Measurements from ENCODE around the gene COX7B2. TPM values are rescaled to one million over a fixed set of nuclear protein-coding genes. Genes with fewer than 3 reads are reported as not detected.

COX7B2 gene
- total RNA-seq, 1 donor = not detected

DNA sequence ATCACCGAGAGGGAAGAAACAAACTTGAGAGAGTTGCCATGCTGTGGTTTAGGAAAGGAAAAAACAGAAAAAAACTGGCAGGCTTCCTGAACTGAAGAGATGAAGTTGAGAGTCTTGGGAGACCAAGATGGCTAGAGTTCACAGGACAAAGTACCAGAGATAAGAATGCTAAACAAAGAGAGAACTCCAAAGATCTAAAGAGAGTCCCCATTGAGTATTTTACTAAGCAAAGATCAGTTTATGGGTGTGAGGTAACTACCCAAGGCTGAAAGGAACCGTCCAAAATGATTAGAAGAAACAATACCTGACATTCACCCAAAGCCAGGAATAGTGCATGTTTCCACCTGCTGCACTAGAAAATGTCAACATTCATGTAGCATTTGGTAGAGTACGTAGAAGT lies 21.8 kb upstream of the COX7B2 start:
- H4K20me1 ChIP-seq (ENCODE audit: insufficient read depth, low read length) = no peaks in the 10 kb centered on the region
- no peaks in the 10 kb centered on the region for H3K36me3 ChIP-seq (ENCODE audit: insufficient read depth, low read length)
- H3K79me2 ChIP-seq (ENCODE audit: insufficient read depth, low read length) = no peaks in the 10 kb centered on the region
- H3K9me3 ChIP-seq (ENCODE audit: low read depth, low read length) = no peaks in the 10 kb centered on the region
- no peak for DNase-seq (ENCODE audit: insufficient read length, low spot score, missing footprints)
- H3K4me3 ChIP-seq (ENCODE audit: insufficient read depth, low read length) = no peak overlapping the region
- no peak for TF ChIP-seq CTCF (IDR thresholded peaks at IDR 0.05; ENCODE audit: extremely low read depth, low read depth, low read length)
- no peak overlapping the region for H2AFZ ChIP-seq (ENCODE audit: low read length)
- H3K27ac ChIP-seq (ENCODE audit: low read depth, low read length) = no peak overlapping the region
- H3K4me1 ChIP-seq (ENCODE audit: insufficient read depth, low read length) = peaks cover 7% of the 10 kb centered on the region
- no peak overlapping the region for H3K4me2 ChIP-seq (ENCODE audit: insufficient read depth, low read length)
- H3K27me3 ChIP-seq (ENCODE audit: insufficient read depth, low read length) = peaks cover 14% of the 10 kb centered on the region

DNA sequence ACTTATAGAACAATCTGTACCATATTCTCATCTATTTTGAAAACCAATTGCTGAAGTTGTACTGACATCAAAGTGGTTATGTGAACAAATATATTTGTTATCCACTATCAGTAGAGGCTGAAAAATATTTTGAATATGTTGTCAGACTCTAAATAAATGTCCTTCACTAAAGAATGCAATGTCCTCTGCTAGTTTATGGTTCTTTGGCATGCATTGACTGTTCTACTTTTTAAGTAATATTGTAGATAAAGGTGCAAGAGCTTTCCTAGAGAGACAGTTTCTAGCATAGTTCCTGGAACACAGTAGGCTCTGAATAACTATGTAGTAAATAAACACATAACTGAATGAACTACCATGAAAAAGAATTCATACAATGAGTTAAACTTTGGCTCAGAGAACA lies 18.2 kb upstream of the COX7B2 start:
- no peaks in the 10 kb centered on the region for H3K79me2 ChIP-seq (ENCODE audit: insufficient read depth, low read length)
- no peaks in the 10 kb centered on the region for H3K9me3 ChIP-seq (ENCODE audit: low read depth, low read length)
- DNase-seq (ENCODE audit: insufficient read length, low spot score, missing footprints) = no peak
- H3K4me3 ChIP-seq (ENCODE audit: insufficient read depth, low read length) = no peak overlapping the region
- no peak overlapping the region for H3K27ac ChIP-seq (ENCODE audit: low read depth, low read length)
- H2AFZ ChIP-seq (ENCODE audit: low read length) = no peak overlapping the region
- no peaks in the 10 kb centered on the region for H3K36me3 ChIP-seq (ENCODE audit: insufficient read depth, low read length)
- H3K4me1 ChIP-seq (ENCODE audit: insufficient read depth, low read length) = no peaks in the 10 kb centered on the region
- no peak for TF ChIP-seq CTCF (IDR thresholded peaks at IDR 0.05; ENCODE audit: extremely low read depth, low read depth, low read length)
- H3K4me2 ChIP-seq (ENCODE audit: insufficient read depth, low read length) = no peak overlapping the region
- peaks cover 14% of the 10 kb centered on the region for H3K27me3 ChIP-seq (ENCODE audit: insufficient read depth, low read length)
- H4K20me1 ChIP-seq (ENCODE audit: insufficient read depth, low read length) = no peaks in the 10 kb centered on the region

DNA sequence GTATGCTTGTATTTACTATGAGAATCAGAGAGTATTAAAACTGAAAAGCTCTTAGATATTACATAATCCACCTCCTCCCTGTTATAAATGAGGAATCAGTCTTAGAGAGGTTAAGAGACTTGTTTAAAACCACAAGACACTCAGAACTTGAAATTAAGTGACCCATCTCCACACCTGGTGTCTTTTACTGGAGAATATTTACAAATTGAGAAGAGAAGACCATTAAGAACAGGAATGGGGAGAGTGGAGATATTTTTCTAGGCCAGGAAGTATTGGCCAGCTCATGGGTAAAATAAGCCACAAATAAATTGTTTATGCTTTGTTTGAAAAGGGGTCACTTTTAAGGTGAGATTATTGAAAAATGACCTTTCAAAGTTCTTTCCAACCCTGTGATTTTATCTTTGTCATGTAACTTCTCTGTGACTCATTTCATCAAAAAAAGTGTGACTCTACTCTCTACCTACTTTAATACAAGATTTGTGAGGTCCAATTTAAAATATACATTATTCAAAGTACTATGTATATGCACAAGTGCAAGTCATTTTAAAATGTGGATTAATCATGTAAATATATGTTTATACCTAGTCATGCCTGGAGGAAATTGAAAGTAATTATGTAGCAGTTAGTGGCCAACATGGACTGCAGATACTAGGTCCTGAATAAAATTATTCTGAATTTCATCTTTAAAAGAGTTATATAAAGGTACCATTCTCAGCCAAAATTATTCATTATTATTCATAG lies 15.9 kb upstream of the COX7B2 start:
- no peaks in the 10 kb centered on the region for H3K9me3 ChIP-seq (ENCODE audit: low read depth, low read length)
- H3K4me3 ChIP-seq (ENCODE audit: insufficient read depth, low read length) = no peak overlapping the region
- H3K27me3 ChIP-seq (ENCODE audit: insufficient read depth, low read length) = peaks cover 14% of the 10 kb centered on the region
- H3K4me2 ChIP-seq (ENCODE audit: insufficient read depth, low read length) = no peak overlapping the region
- H3K79me2 ChIP-seq (ENCODE audit: insufficient read depth, low read length) = no peaks in the 10 kb centered on the region
- H4K20me1 ChIP-seq (ENCODE audit: insufficient read depth, low read length) = no peaks in the 10 kb centered on the region
- no peaks in the 10 kb centered on the region for H3K4me1 ChIP-seq (ENCODE audit: insufficient read depth, low read length)
- no peak overlapping the region for H3K27ac ChIP-seq (ENCODE audit: low read depth, low read length)
- no peak overlapping the region for H2AFZ ChIP-seq (ENCODE audit: low read length)
- H3K36me3 ChIP-seq (ENCODE audit: insufficient read depth, low read length) = no peaks in the 10 kb centered on the region
- no peak for DNase-seq (ENCODE audit: insufficient read length, low spot score, missing footprints)
- no peak for TF ChIP-seq CTCF (IDR thresholded peaks at IDR 0.05; ENCODE audit: extremely low read depth, low read depth, low read length)

DNA sequence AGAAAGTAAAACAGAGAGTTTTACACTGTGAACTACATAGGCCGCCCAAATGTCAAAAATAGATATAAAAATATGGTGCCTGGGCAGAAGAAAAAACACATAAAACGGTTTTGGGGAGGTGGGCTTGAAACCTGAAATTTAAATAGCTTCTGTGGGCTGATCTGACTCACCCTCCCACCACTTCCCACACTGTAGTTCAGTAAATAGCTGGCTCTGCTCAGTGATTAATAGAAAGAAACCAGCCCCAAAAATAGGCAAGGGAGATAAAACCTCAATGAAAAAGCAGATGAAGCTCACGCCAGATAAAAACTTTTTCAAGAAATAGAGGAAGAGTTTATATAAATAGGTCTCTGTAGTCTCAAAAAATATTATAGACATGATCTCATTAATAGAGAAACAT lies 13.2 kb upstream of the COX7B2 start:
- no peak for TF ChIP-seq CTCF (IDR thresholded peaks at IDR 0.05; ENCODE audit: extremely low read depth, low read depth, low read length)
- H3K36me3 ChIP-seq (ENCODE audit: insufficient read depth, low read length) = no peaks in the 10 kb centered on the region
- H3K4me2 ChIP-seq (ENCODE audit: insufficient read depth, low read length) = no peak overlapping the region
- H3K9me3 ChIP-seq (ENCODE audit: low read depth, low read length) = no peaks in the 10 kb centered on the region
- no peaks in the 10 kb centered on the region for H3K79me2 ChIP-seq (ENCODE audit: insufficient read depth, low read length)
- no peak overlapping the region for H3K4me3 ChIP-seq (ENCODE audit: insufficient read depth, low read length)
- no peaks in the 10 kb centered on the region for H4K20me1 ChIP-seq (ENCODE audit: insufficient read depth, low read length)
- no peak overlapping the region for H3K27ac ChIP-seq (ENCODE audit: low read depth, low read length)
- no peak overlapping the region for H2AFZ ChIP-seq (ENCODE audit: low read length)
- peaks cover under 1% of the 10 kb centered on the region for H3K27me3 ChIP-seq (ENCODE audit: insufficient read depth, low read length)
- DNase-seq (ENCODE audit: insufficient read length, low spot score, missing footprints) = no peak
- no peaks in the 10 kb centered on the region for H3K4me1 ChIP-seq (ENCODE audit: insufficient read depth, low read length)

Data from osteoblast (primary cell).